Tongue (tissue), 2 donors: ENCODE data around the gene APOBEC3C. TPM values are rescaled to one million over a fixed set of nuclear protein-coding genes. Genes with fewer than 3 reads are reported as not detected.
"Not testable (repeated sequence)": the region's sequence is repeated elsewhere in the genome, so short reads cannot be mapped to it uniquely, and the experiment has no call there.

ENCODE experiments used
- DNase-seq: peaks from one replicate; pipeline ENCODE4 v3.0.0-alpha.2; 2015
- total RNA-seq: library from RNA; depleted of rRNA; stranded (reverse); fragments of >200 nt; gene quantifications from one replicate; pipeline ENCODE4 v1.2.3, GENCODE V29; 2014

Gene APOBEC3C
- total RNA-seq, 1 donor from 2014 or later: 5.8 TPM

- DNase-seq: peak; percentile 92
Observed at GRCh38 chr22:38981992-38982927, 31.8 kb upstream of the APOBEC3C start, which contains the start of gene APOBEC3B. Gene APOBEC3B, plus strand, starts transcription at chr22:38982347. Its CDS starts 107 bp downstream, at chr22:38982454.

- no peak for DNase-seq
Observed at GRCh38 chr22:38984224-38984623, 29.8 kb upstream of the APOBEC3C start.

- DNase-seq: not testable (repeated sequence)
Observed at GRCh38 chr22:38984784-38985757, 29.0 kb upstream of the APOBEC3C start.

- no peak for DNase-seq
Observed at GRCh38 chr22:38986629-38987028, 27.4 kb upstream of the APOBEC3C start.

- no peak for DNase-seq
Observed at GRCh38 chr22:38987171-38987895, 26.7 kb upstream of the APOBEC3C start.

DNA sequence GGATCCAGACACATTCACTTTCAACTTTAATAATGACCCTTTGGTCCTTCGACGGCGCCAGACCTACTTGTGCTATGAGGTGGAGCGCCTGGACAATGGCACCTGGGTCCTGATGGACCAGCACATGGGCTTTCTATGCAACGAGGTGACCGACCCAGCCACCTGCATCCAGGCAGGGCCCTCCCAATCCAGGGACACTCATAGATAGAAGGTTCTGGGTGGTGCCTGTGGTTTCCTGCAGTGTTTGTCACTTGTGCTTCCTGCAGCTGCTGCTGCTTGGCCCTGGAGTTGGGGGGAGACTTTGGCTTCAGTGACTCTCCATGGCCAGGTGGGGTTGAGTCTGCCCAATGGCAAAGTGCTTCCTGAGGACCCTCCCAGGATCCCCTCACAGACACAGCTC, 24.6 kb upstream of the APOBEC3C start:
- no peak for DNase-seq

- DNase-seq: peak; percentile 36
Observed at GRCh38 chr22:38992871-38993371, 21.1 kb upstream of the APOBEC3C start.

DNA sequence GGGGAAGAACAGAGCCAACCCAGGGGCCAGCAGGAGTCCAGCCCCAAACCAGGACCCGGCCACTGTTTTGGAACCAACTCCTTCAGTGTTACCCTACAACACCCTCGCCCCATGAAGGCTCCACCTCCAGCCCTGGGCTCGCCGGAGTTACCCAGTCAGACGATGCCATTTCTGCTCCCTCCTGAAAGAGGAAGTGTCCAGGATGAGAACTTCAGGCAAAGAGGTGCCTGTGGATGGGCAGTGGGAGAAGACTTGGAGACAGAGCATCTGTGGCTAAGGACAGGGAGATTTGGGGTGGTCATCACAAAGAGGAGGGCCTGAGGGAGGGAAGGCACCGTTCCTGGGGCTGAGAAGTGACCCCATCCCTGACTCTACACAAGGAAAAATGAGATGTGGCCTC, 18.0 kb upstream of the APOBEC3C start:
- no peak for DNase-seq

DNA sequence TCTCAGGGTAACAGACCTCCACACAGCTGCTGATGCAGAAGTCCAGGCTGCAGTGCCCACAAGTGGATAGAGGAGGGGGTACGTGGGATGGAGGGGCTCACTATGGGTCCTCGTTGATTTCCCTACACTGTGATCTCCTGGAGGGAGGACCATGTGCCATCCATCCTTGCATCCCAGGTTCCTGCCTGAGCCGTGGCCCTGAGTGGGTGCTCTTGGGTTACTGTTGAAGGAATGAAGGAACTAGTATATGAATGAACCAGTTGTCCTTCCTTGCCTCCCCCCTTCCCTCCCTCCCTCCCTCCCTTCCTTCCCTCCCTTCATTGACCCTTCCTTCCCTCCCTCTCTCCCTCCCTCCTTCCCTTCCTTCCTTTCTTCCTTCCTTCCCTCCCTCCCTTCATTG, 16.5 kb upstream of the APOBEC3C start:
- DNase-seq: no peak

GRCh38 chr22:39003165-39003638, 10.9 kb upstream of the APOBEC3C start:
- DNase-seq: peak; percentile 90

GRCh38 chr22:39007177-39007576, 6.9 kb upstream of the APOBEC3C start:
- DNase-seq: no peak

- DNase-seq: not testable (repeated sequence)
Observed at GRCh38 chr22:39008271-39008850, 5.7 kb upstream of the APOBEC3C start.

- no peak for DNase-seq
Observed at GRCh38 chr22:39010946-39011345, 3.1 kb upstream of the APOBEC3C start.

DNA sequence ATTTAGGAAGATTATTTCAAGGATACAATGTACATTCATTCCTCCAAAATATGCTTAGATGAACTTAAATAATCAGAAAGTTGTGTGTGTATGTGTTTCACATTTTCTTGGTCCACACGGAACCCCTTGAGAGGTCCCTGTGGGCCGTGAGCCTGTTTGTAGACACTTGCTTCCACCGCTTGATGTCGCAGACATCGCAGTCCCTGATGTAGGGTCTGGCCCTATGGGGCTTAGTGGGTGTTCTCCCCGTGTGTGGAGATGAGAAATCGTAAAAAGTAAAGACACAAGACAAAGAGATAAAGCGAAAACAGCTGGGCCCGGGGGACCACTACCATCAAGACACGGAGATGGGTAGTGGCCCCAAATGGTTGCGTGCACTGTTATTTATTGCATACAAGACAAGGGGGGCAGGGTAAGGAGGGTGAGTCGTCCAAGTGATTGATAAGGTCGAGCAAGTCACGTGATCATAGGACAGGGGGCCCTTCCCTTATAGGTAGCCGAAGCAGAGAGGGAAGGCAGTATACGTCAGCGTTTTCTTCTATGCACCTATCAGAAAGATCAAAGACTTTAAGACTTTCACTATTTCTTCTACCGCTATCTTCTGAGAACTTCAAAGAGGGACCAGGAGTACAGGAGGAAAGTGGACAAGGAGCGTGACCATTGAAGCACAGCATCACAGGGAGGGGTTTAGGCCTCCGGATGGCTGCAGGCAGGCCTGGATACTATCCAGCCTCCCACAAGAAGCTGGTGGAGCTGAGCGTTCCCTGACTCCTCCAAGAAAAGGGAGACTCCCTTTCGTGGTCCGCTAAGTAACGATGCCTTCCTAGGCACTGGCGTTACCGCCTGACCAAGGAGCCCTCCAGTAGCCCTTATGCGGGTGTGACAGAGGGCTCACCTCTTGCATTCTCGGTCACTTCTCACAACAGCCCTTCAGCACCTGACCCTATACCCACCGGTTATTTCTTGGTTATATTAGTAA, 1.2 kb upstream of the APOBEC3C start:
- no peak for DNase-seq

DNA sequence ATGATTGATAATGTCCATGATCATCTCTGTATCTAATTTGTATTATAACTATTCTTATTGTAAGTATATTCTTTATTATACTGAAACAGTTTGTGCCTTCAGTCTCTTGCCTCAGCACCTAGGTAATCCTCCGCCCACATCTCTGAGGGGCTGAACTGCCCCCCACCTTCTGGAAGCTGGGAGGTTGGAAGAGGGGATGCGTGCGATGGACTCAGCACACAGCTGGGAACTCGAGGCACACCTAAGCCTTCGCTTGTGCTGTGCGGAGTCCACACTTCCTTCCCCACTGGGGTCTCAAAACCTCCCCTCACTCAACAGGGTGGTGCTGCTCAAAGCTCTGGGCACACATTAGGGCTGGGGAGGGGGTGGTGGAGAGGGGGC, 506 bp upstream of the APOBEC3C start:
- DNase-seq: not testable (repeated sequence)

GRCh38 chr22:39014723-39015121, 665 bp downstream of the APOBEC3C start:
- not testable (repeated sequence) for DNase-seq

- no peak for DNase-seq
Observed at GRCh38 chr22:39016592-39016991, 2.5 kb downstream of the APOBEC3C start.

DNA sequence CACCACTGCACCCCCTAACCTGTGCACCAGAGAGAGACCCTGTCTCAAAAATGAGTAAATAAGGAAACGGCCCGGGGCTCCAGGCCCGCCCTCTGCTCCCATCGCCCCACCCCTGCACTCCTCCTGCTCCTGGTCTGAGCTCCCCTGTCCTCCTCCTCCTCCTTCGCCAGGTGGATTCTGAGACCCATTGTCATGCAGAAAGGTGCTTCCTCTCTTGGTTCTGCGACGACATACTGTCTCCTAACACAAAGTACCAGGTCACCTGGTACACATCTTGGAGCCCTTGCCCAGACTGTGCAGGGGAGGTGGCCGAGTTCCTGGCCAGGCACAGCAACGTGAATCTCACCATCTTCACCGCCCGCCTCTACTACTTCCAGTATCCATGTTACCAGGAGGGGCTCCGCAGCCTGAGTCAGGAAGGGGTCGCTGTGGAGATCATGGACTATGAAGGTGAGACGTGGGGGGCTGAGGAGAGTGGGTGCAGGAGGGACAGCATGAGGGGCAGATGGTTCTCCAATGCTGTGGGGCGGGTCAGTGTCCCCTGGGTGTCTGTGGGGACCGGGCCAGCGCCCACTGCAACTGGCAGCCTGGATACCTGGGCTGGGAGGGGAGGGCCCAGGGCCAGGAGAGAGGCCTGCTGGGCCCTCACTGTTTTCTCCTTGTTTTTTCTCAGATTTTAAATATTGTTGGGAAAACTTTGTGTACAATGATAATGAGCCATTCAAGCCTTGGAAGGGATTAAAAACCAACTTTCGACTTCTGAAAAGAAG, 3.7 kb downstream of the APOBEC3C start:
- DNase-seq: no peak

- DNase-seq: not testable (repeated sequence)
Observed at GRCh38 chr22:39020021-39020651, 6.1 kb downstream of the APOBEC3C start.
